Activated CD4-positive, alpha-beta T cell treated with anti-CD3 and anti-CD28 coated beads for 36 hours (primary cell): ENCODE results near the gene CENPVL3. TPM values are rescaled to one million over a fixed set of nuclear protein-coding genes. Genes with fewer than 3 reads are reported as not detected.

Experiments
- ATAC-seq: fragments of 200-7000 bp; cut with Tn5 transposase; one replicate; pipeline ENCODE4 v1.10.0; 2021; ENCODE audit warnings: mild to moderate bottlenecking, moderate library complexity
- CTCF ChIA-PET: fragments of 350-600 bp; sonication (Branson Sonifier 250); formaldehyde crosslinking; loops from one replicate; lab custom pipeline; 2021; ENCODE audit warnings: antibody characterized with exemption; lab: Charles Lee
- POLR2A ChIA-PET: fragments of 350-600 bp; sonication (Branson Sonifier 250); formaldehyde crosslinking; loops from one replicate; lab custom pipeline; 2021; ENCODE audit warnings: antibody characterized with exemption, inconsistent platforms; lab: Charles Lee
- DNase-seq: peaks from one replicate; pipeline ENCODE4 v3.0.0-alpha.2; 2020
- H3K27ac Mint-ChIP-seq: one replicate; pipeline ENCODE4 v1.8.0; 2021; ENCODE audit warnings: mixed read lengths
- H3K27me3 Mint-ChIP-seq: one replicate; pipeline ENCODE4 v1.8.0; 2021; ENCODE audit warnings: mixed read lengths
- H3K36me3 Mint-ChIP-seq: one replicate; pipeline ENCODE4 v1.8.0; 2021; ENCODE audit warnings: low read depth, mixed read lengths
- H3K4me1 Mint-ChIP-seq: one replicate; pipeline ENCODE4 v1.8.0; 2021; ENCODE audit warnings: mixed read lengths
- H3K4me3 Mint-ChIP-seq: one replicate; pipeline ENCODE4 v1.8.0; 2021; ENCODE audit warnings: mild to moderate bottlenecking, moderate library complexity, mixed read lengths
- H3K9me3 Mint-ChIP-seq: one replicate; pipeline ENCODE4 v1.8.0; 2021; ENCODE audit warnings: low read depth, mixed read lengths
- intact Hi-C, 2 experiments: fragments of 100-400 bp; cut with DNase I in 1 of 2; cut with micrococcal nuclease in 1 of 2; formaldehyde crosslinking; loops; one replicate each; pipeline versions ENCODE4 v1.14.2 to v1.15.1; 2022 to 2024; cut with DNase I, micrococcal nuclease
- total RNA-seq, 2 experiments: library from RNA; stranded (reverse); gene quantifications; one replicate each; pipeline ENCODE4 v1.2.3, GENCODE V29; 2021

The CENPVL3 gene
- total RNA-seq, 2 experiments from 2014 or later: 0.33 to 0.43 TPM

DNA sequence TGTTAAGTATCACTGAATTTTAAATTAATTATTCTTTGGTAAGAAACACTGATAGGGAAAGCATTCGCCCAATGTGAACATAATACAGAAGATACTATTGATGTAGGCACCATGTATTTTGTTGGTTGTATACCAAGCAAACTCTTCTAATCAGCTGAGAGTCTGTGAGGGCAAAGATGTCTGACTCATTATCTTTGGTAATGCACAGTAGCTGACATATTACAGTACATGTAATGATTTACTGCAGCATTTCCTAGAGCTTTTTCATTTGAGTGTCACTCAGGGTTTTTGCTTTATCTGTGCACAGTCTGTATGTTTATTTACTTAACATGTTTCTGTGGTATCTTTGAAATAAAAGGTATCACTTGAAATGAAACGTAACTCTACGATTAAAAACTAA is 49.2 kb downstream of the CENPVL3 start:
- intact Hi-C loops: no loop called here
- DNase-seq (no peak), ATAC-seq (no peak)
- ChIA-PET CTCF (interaction anchor here (0.6 kb wide), 1 partner anchor 84 kb away, joined by 4 read pairs; no protein-coding TSS in a partner anchor), POLR2A (no interaction called here)
- H3K4me1 Mint-ChIP-seq: no peaks in the 10 kb centered on the region
- H3K4me3 Mint-ChIP-seq: no peak overlapping the region
- no peaks in the 10 kb centered on the region for H3K27me3 Mint-ChIP-seq
- H3K9me3 Mint-ChIP-seq: no peaks in the 10 kb centered on the region
- H3K36me3 Mint-ChIP-seq: no peaks in the 10 kb centered on the region
- no peak overlapping the region for H3K27ac Mint-ChIP-seq

GRCh38 chrX:51568586-51568985 is 50.1 kb downstream of the CENPVL3 start:
- CTCF ChIA-PET: interaction anchor here (0.8 kb wide), 1 partner anchor 298 kb away, joined by 3 read pairs; no protein-coding TSS in a partner anchor
- no peak for DNase-seq
- no peak overlapping the region for H3K4me3 Mint-ChIP-seq
- POLR2A ChIA-PET: no interaction called here
- no peaks in the 10 kb centered on the region for H3K36me3 Mint-ChIP-seq
- ATAC-seq: no peak
- H3K27ac Mint-ChIP-seq: no peak overlapping the region
- no peaks in the 10 kb centered on the region for H3K9me3 Mint-ChIP-seq
- no peaks in the 10 kb centered on the region for H3K4me1 Mint-ChIP-seq
- H3K27me3 Mint-ChIP-seq: no peaks in the 10 kb centered on the region
- intact Hi-C loops: no loop called here

Other genes with a start within 250 kb of the CENPVL3 start
- gene NUDT11, start 122.3 kb downstream of the CENPVL3 start, total RNA-seq: 1 to 10 TPM; 1.9 to 2.4 TPM
- not detected for gene CENPVL2, start 63.9 kb upstream of the CENPVL3 start, total RNA-seq
- gene CENPVL1, start 91.6 kb upstream of the CENPVL3 start, total RNA-seq: not detected
- gene GSPT2, start 124.5 kb upstream of the CENPVL3 start, total RNA-seq: 10 to 100 TPM; 11.2 to 11.6 TPM